Measurements from ENCODE around the gene ATP8B1. TPM values are rescaled to one million over a fixed set of nuclear protein-coding genes. Genes with fewer than 3 reads are reported as not detected.
"Not testable (repeated sequence)": the region's sequence is repeated elsewhere in the genome, so short reads cannot be mapped to it uniquely, and the experiment has no call there.

ATP8B1 gene
- total RNA-seq, 1 donor from 2014 or later: 7.8 TPM

DNA sequence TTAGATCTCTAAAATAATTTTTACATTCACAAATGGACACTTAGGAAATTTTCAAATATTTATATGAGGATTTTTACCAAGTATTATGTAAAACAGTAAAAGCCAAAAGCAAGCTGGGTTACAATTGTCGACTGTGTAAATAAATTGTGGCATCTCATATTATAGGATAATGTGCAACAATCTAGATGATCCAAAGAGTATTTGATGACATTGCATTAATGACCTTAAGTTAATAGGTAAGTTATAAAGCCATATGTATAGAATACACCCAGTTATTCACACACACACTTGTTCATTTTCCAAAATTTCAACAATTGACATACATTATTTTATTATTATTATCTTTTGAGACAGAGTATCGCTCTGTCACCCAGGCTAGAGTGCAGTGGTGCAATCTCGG, 69.3 kb downstream of the ATP8B1 start:
- no peak for DNase-seq (ENCODE audit: low spot score)

DNA sequence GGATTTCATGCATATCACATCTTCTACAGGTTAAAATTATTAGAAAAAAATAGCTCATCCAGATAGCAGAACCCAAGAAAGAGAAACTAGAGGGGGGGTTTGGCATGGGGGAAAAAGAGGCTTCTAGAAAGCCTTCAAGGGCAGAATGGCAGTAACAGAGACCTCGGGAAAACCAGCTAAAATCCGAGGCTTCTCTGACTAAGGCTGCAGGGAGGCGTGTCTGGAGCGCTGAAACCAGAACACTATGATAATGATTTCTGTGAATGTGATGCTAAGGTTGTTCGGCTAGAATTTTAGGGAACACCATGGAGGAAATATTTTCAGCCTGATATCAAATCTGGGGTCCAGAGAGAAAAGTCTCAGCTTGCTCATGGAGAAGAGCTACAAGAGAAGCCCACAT, 73.0 kb downstream of the ATP8B1 start:
- DNase-seq (ENCODE audit: low spot score): no peak

DNA sequence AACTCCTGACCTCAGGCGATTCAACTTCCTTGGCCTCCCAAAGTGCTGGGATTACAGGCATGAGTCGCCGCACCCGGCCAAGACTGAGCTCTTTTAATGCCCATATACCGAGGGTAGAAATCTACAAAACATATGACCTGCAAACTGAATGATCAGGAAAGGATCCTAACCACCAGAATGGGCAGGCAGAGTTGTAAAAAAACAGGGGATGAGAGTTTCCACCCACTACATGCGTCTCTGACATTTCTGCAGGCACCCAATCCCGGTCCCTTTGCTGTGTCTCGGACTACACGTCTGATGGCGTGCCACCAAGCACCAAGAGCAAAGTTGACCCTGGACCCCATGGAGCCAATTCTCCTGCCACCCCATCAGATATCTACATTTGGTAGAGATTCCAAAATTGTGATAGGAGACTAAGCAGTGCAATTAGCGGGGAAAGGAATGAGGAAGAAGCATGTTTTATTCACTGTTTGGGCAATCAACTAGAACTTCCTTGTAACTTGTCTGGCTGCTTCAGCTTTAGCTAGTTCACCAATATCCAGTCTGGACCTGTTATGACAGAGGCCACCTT, 74.1 kb downstream of the ATP8B1 start:
- no peak for DNase-seq (ENCODE audit: low spot score)

DNA sequence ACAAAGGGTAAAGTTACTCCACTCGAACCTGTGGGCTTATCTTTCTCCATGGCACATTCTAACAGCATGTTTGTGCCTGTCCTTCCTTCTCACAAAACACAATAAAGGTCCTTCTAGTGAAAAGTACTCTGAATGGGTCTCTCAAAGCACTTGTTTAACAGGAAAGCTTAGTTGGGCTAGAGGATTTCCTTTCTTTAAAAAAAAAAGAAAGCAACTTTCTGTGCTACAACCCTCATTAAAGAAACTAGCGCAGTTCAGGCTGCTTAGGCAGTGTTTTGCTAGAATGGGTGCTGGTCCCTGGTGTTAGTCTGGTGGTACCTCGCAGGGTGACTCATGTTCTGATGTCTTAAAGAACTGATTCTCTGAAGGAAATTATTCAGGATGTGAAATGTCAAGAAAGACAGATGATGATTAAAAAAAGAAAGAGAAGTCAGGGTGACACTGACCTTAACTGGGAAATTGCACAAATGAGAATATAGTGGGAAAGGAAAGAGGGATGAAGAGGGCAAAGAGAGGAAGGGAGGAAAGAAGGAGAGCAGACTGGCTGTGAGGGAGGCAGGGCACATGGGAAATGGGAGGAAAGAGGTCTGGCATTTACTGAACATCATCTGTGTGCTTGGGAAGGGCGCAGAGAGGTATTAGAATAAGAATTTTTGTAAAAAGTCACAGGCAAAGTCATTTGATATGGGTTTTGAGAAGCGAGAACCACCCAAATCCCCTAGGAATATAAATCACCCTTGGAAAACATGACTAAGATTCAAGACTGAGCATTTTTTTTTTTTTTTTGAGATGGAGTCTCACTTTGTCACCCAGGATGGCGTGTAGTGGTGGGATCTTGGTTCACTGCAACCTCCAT, 74.9 kb downstream of the ATP8B1 start:
- DNase-seq (ENCODE audit: low spot score): no peak

DNA sequence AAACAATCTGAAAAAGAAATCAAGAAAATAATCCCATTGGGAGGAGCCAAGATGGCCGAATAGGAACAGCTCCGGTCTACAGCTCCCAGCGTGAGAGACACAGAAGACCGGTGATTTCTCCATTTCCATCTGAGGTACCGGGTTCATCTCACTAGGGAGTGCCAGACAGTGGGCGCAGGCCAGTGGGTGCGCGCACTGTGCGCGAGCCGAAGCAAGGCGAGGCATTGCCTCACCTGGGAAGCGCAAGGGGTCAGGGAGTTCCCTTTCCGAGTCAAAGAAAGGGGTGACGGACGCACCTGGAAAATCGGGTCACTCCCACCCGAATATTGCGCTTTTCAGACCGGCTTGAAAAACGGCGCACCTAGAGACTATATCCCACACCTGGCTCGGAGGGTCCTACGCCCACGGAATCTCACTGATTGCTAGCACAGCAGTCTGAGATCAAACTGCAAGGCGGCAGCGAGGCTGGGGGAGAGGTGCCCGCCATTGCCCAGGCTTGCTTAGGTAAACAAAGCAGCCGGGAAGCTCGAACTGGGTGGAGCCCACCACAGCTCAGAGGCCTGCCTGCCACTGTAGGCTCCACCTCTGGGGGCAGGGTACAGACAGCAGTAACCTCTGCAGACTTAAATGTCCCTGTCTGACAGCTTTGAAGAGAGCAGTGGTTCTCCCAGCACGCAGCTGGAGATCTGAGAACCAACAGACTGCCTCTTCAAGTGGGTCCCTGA, 83.7 kb downstream of the ATP8B1 start:
- not testable (repeated sequence) for DNase-seq (ENCODE audit: low spot score)

DNA sequence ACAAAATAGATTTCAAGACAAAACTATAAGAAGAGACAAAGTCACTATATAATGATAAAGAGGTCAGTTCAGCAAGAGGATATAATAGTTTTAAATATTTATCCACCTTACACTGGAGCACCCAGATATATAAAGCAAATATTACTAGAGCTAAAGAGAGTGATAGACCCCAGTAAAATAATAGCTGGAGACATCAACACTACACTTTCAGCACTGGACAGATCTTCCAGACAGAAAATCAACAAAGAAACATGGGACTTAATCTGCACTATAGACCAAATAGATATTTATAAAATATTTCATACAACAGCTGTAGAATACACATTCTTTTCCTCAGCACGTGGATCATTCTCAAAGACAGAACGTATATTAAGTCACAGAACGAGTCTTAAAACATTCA, 86.6 kb downstream of the ATP8B1 start:
- no peak for DNase-seq (ENCODE audit: low spot score)

DNA sequence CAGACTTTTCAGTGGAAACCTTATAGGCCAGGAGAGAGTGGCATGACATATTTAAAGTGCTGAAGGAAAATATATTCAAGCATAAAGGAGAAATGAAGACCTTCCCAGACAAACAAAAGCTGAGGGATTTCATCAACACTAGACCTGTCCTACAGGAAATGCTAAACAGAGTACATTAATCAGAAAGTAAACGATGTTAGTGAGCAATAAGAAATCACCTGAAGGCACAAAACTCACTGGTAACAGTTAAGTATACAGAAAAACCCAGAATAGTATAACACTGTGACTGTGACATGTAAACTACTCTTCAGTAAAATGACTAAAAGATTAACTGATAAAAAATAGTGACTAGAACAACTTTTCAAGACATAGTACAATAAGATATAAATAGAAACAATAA, 87.4 kb downstream of the ATP8B1 start:
- no peak for DNase-seq (ENCODE audit: low spot score)

DNA sequence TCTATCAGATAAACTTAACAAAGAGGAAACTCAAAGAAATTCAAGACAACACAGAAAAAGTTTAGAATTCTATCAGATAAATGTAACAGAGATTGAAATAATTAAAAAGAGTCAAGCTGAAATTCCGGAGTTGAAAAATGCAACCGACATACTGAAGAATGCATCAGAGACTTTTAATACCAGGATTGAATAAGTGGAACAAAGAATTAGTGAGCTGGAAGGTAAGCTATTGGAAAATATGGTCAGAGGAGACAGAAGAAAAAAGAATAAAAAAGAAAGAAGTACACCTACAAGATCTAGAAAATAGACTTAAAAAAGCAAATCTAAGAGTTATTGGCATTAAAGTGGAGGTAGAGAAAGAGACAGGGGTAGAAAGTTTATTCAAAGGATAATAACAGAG, 88.0 kb downstream of the ATP8B1 start:
- DNase-seq (ENCODE audit: low spot score): no peak

DNA sequence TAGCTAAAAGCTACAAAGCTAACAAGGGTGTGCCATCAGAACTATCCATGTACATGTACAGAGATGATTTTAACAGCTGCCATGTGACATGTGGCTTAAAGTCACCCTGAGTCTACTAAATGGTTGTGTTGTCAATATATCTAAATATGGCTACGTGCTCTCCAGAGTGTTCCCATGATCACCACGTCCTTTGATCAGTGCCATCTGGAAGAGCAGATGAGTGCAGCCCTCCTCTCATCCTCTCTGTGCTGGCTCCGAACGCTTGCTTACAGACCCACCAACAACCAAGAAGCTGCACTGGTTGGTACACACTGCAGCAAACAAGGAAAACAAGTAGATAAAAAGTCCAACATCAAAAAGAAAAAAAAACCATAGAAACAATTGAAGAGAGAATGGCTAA, 92.9 kb downstream of the ATP8B1 start:
- DNase-seq (ENCODE audit: low spot score): no peak

DNA sequence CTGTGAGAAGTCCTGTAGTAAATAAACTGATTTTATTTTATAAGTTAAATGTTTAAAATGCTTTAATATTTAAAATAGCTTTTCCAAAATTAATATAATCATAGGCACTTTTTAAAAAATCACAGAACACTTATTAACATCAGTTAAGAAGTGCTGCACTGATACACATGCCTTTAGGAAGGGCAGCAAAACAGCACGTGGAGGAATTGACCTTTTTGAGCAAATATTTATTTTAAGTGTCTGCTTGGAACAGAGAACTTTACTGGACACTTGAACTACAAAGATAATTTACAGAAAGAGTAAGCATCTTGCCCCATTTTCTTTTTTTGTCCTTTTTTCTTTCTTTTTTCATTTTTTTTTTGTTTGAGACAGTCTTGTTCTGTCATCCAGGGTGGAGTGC, 93.8 kb downstream of the ATP8B1 start:
- DNase-seq (ENCODE audit: low spot score): no peak

DNA sequence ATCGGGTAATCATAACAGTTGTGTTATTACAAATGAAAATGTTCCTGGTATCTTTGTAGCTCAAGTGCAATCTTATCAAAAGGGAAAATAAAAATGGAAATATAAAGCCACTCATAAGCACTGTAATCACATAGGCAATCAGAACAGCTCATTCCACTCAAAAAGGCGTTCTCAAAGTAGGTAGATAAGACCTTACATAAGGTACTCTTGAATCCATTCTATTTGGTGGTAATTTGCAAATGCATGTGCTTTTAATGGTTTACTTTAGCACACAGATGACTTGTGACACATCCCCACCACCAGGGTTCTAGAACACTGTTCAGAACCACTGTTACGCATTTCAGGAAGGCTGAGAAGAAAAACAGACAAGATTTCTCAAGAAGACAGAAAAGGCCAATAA, 94.8 kb downstream of the ATP8B1 start:
- no peak for DNase-seq (ENCODE audit: low spot score)

DNA sequence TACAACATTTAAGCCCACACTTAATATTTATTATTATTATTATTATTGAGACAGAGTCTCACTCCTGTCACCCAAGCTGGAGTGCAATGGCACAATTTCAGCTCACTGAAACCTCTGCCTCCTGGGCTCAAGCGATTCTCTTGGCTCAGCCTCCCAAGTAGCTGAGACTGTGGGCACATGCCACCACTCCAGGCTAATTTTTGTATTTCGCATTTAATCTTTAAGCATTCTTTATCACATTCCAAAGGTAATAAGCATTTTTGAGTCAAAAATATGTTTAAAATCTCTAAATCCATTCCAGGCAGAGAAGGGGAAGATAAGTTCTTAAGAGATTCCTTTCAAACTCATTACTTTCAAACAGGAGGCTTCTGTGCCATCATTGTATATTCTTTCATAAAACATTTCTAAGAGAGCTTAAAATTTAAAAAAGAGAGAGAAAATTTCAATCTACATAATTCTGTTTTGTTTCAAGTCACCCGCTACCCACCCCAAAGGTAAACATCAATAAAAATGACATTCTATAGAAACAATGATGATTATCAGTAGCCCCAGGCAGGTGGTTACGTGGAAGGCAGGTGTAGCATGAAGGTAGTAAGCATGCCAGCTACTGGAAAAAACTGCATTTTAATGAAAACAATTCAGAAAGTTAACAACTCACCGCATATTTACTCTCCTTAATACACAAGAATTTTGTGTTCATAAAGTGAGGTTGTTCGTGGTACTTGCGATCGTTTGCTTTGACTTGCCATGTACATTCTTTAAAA, 97.1 kb downstream of the ATP8B1 start:
- DNase-seq (ENCODE audit: low spot score): no peak

DNA sequence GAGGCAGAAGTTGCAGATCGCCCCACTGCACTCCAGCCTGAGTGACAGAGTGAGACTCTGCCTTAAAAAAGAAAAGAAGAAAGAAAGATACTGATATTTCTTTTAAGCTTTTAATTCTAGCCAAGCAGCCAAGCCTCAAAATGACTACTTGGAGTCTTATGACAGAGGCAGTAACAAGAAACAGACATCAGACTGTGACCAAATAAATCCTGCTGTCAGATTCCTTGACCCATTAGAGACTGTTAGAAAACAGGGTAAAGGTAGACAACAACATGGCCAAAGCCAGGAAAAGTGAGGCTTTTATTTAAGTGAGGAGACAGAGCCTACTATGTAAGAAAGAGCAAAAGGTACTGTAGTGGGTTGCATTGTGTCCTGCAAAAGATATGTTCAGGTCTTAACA, 98.1 kb downstream of the ATP8B1 start:
- no peak for DNase-seq (ENCODE audit: low spot score)

DNA sequence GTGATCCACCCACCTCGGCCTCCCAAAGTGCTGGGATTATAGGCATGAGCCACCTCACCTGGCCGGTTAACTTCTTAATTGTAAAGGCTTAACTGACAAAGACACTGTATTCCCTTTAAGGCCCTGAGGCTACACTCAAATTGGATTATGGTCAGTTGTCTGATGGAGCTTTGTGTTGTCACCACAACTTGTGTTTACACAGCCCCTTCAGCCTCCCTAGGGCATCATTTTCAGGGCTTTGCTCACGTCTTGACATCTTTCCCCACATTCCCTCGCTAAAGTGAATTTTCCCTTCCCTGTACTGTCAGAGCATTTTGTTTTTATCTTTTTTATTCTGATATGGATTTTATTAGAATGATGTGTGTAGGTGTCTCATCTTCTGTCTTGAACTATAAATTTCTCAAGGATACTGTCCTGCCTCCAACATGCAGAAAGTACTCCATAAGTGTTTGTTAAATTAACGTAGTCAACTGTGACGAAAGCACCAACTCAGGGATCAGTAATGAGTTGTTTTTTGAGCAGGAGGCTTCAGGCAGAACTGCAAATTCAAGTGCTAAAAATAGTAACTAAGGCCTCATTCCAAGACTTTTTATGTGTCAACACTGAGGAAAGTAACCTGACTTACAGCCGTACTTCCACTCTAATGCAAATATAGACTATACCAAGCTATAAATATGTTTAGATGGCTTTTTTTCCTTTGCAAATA, 104.4 kb downstream of the ATP8B1 start:
- DNase-seq (ENCODE audit: low spot score): no peak

DNA sequence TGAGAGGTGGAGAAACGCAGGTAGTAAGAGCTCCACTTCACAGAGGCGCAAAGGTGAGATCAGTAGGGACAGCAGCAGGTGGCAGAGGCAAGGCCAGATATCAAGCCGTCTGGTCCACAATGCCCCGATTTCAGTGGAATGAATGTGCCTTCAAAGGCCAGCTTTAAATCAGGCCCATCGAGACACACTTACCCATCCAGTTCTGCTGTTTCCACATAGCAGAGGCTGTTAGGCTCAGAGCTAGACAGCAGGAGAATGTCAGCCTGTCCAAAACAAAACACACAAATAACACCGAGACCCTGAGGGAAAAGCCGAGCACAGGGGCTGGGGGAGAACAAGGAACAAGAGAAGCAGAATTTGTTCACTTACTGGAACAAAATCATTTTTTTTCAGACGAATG, 105.7 kb downstream of the ATP8B1 start:
- no peak for DNase-seq (ENCODE audit: low spot score)

DNA sequence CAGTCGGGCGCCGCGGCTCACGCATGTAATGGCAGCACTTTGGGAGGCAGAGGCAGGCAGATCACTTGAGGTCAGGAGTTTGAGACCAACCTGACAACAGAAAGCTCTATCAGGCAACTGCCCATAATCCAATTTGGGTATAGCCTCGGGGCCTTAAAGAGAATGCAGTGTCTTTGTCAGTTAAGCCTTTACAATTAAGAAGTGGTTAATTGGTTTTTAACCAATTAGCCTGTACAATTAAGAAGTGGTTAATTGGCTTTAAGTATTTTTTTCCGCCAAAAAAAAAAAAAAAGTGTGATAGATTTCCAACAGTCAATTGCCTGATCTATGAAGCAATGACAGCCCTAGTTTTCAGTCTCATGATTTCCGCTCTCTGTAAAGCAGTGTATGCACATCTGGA, 106.8 kb downstream of the ATP8B1 start:
- no peak for DNase-seq (ENCODE audit: low spot score)

DNA sequence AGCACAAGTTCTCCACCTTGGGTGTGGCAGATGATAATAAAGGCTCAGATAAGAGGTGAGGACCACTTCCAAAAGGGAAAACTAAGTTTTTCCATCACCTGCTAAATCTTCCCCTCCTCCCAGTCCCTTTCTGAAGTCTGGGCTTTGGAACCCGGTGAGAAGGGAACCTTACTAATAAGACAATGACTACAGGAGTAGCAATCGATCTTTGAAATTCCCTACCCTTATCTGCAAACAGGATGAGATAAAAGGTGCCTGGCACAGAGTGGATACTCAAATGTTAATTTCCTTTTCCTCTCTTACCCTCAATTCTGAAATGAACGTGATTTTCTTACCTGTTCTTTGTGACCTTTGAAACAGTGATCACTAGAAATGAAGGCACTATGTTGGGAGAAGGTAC, 111.8 kb downstream of the ATP8B1 start:
- DNase-seq (ENCODE audit: low spot score): no peak

DNA sequence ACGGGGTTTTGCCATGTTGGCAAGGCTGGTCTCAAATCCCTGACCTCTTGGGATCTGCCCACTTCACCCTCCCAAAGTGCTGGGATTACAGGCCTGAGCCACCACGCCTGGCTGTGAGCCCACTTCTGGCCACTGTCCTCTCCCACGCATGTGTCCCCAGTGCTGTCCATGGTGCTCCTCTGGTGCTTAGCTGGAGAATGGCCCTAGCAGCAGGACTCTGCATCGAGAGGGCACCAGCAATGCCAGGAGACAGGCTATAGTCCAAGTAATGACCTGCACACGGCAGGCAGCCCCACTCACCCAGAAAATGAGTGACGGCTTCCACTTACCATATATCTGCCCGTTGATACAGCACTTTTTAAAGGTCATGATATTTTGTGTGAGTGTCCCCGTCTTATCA, 115.1 kb downstream of the ATP8B1 start:
- no peak for DNase-seq (ENCODE audit: low spot score)

DNA sequence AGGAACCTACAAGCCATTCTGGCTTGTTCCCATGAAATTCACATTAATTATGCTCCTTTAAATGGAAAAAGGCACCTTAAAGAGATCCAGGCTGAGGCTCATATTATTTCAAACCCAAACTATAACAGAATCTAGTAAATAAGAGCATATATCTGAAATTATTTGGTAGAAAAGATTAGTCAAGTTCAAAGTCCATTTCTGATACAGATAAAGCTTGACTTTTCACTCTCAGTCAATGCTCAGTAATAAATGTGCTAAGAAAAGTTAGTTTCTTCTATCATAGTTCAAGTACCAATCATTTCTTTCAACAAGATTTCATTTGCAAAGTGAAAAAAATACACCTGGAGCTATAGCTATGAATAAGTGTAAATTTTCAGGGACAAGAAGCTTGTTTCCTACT, 119.6 kb downstream of the ATP8B1 start:
- DNase-seq (ENCODE audit: low spot score): no peak

DNA sequence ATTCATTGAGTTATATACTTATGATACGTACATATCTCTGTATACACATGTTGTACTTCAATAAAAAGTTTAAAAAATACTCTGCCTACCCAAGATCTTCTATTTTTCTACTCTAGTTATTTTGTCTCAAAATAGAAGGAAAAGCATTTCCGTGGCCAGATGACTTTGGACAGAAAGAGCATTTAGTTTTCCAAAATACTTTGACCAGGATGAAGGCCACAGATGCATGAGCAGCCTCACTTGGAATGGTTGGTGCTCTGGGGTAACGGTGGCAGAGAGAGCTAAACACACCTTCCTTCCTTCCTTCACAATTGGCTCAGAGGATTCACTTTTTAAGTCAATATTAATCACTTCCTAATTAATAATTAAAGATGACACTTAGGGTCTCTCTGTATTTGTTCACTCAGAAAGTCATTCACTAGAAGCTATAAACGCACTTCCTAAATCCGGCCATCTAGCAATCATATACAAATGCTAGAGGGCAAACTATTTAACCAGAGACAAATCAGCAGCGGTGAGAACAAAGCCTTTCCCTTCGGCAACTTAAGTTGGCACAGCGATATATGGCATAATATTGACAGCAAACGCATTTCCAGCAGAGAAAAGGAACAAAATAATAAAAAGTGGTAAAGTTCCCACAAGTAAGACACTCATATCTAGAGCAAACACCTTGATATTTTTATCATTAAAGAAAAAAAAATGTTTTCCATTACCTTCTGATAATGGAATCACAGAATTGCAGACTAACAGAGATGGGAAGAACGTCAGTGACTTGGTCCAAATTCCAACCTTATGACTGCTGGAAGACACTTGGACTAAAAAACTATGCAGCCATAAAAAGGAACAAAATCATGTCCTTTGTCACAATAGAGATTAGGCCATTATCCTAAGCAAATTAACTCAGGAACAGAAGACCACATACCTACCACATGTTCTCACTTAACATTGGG, 125.6 kb downstream of the ATP8B1 start:
- no peak for DNase-seq (ENCODE audit: low spot score)
